Measurements from ENCODE around the gene NRL.

Gene NRL

DNA sequence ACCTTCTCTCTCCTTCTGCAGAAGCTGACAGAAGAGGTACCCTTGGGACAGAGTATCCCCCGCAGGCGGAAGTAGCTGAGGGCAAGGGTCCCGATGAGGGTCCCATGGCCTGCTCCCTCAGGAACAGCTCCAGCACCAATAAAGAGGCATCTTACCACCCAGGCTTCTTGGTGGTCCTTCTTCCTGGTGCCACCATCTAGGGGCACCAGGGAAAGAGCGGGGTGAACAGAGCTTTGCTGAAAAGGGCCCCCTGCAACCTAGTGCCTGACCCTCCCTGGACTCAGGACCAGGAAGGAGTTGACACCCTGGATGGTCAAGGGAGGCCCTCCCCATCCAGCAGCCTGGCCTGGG is 45.7 kb upstream of the NRL start:
- no peaks in the 10 kb centered on the region for H3K9me2 ChIP-seq (replicated peaks; ENCODE audit: low read depth, low read length)
- H2AFZ ChIP-seq (ENCODE audit: low read length) = no peak overlapping the region
- peaks cover 9% of the 10 kb centered on the region; the same call in 1 of the 2 replicates for H3K79me2 ChIP-seq (ENCODE audit: insufficient read depth, low read length)
- H3K9me3 ChIP-seq (ENCODE audit: insufficient read depth, low read depth, low read length) = no peaks in the 10 kb centered on the region
- H3K27me3 ChIP-seq (ENCODE audit: insufficient read depth, low read length, poor library complexity, severe bottlenecking) = no peaks in the 10 kb centered on the region
- peaks cover 33% of the 10 kb centered on the region; the same call in 1 of the 2 replicates for H3K36me3 ChIP-seq (ENCODE audit: insufficient read depth, low read length)
- no peak overlapping the region for H3K9ac ChIP-seq (ENCODE audit: low read depth, low read length, poor library complexity, severe bottlenecking)
- H4K20me1 ChIP-seq (ENCODE audit: insufficient read depth, low read length, poor library complexity, severe bottlenecking) = no peaks in the 10 kb centered on the region
- H3K4me2 ChIP-seq (ENCODE audit: low read depth, low read length, poor library complexity, severe bottlenecking) = no peak overlapping the region
- no peak overlapping the region for H3K4me3 ChIP-seq (ENCODE audit: low read length, poor library complexity, severe bottlenecking)
- TF ChIP-seq CTCF (conservative IDR thresholded peaks at IDR 0.05; ENCODE audit: low read length) = no peak
- no peak for TF ChIP-seq EZH2phosphoT487 (IDR thresholded peaks at IDR 0.05; ENCODE audit: borderline replicate concordance)
- peaks cover 13% of the 10 kb centered on the region for H3K4me1 ChIP-seq (ENCODE audit: insufficient read depth, low read length, poor library complexity, severe bottlenecking)
- H3F3A ChIP-seq (ENCODE audit: low read depth) = no peaks in the 10 kb centered on the region; the same call in 1 of the 2 replicates

DNA sequence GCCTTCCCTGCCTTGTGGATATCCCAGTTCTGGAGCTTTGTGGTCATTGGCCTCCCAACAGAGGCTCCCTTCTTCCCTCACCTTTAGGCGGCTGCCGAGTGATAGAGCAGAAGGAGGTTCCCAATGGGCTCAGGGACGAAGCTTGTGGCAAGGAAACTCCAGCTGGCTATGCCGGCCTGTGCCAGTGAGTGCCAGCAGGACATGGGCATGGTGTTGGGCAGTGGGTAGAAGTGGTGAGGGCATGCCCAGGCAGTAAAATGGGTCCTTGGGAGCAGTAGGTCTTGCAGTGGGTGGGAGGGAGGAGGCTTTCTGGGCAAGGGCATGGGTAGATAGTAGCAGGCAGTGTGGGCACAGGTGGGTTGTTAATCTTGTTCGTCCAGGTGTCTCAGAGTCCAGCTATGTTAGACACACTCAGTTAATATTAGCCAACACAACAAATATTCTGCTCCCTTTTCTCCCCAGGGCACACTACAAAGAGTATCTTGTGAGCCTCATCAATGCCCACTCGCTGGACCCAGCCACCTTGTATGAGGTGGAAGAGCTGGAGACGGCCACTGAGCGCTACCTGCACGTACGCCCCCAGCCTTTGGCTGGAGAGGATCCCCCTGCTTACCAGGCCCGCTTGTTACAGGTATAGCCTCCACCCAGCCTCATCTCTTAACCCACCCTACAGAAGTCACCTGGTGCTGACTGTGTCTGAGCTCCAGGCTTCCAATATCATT is 45.2 kb upstream of the NRL start:
- H3K4me3 ChIP-seq (ENCODE audit: low read length, poor library complexity, severe bottlenecking) = no peak overlapping the region
- H3K9ac ChIP-seq (ENCODE audit: low read depth, low read length, poor library complexity, severe bottlenecking) = no peak overlapping the region
- H3K9me2 ChIP-seq (replicated peaks; ENCODE audit: low read depth, low read length) = no peaks in the 10 kb centered on the region
- TF ChIP-seq CTCF (conservative IDR thresholded peaks at IDR 0.05; ENCODE audit: low read length) (no peak), EZH2phosphoT487 (IDR thresholded peaks at IDR 0.05; ENCODE audit: borderline replicate concordance) (no peak)
- peaks cover 33% of the 10 kb centered on the region; the same call in 1 of the 2 replicates for H3K36me3 ChIP-seq (ENCODE audit: insufficient read depth, low read length)
- H3K27me3 ChIP-seq (ENCODE audit: insufficient read depth, low read length, poor library complexity, severe bottlenecking) = no peaks in the 10 kb centered on the region
- no peak overlapping the region for H3K4me2 ChIP-seq (ENCODE audit: low read depth, low read length, poor library complexity, severe bottlenecking)
- no peaks in the 10 kb centered on the region; the same call in 1 of the 2 replicates for H3F3A ChIP-seq (ENCODE audit: low read depth)
- no peaks in the 10 kb centered on the region for H4K20me1 ChIP-seq (ENCODE audit: insufficient read depth, low read length, poor library complexity, severe bottlenecking)
- peaks cover 9% of the 10 kb centered on the region; the same call in 1 of the 2 replicates for H3K79me2 ChIP-seq (ENCODE audit: insufficient read depth, low read length)
- no peak overlapping the region for H2AFZ ChIP-seq (ENCODE audit: low read length)
- H3K9me3 ChIP-seq (ENCODE audit: insufficient read depth, low read depth, low read length) = no peaks in the 10 kb centered on the region
- peaks cover 13% of the 10 kb centered on the region for H3K4me1 ChIP-seq (ENCODE audit: insufficient read depth, low read length, poor library complexity, severe bottlenecking)

DNA sequence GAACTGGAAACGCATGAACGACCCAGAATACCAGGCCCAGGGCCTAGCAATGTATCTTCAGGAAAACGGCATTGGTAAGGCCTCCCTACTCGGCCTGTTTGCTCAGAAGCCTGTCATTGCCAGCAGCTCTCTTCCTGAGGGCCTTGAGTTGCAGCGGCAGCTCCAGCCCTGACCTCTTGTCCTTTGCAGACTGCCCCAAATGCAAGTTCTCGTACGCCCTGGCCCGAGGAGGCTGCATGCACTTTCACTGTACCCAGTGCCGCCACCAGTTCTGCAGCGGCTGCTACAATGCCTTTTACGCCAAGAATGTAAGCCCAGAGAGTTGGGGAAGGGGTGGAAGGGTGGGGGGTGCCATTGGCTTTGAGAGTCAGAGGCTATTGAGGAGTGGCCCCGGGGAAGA is 42.6 kb upstream of the NRL start:
- Histone ChIP-seq H3F3A (ENCODE audit: low read depth) (no peaks in the 10 kb centered on the region; the same call in 1 of the 2 replicates), H3K9me2 (replicated peaks; ENCODE audit: low read depth, low read length) (no peaks in the 10 kb centered on the region), H3K4me3 (ENCODE audit: low read length, poor library complexity, severe bottlenecking) (no peak overlapping the region), H3K27me3 (ENCODE audit: insufficient read depth, low read length, poor library complexity, severe bottlenecking) (no peaks in the 10 kb centered on the region), H3K79me2 (ENCODE audit: insufficient read depth, low read length) (peaks cover 7% of the 10 kb centered on the region; the same call in 1 of the 2 replicates), H4K20me1 (ENCODE audit: insufficient read depth, low read length, poor library complexity, severe bottlenecking) (no peaks in the 10 kb centered on the region), H2AFZ (ENCODE audit: low read length) (no peak overlapping the region), H3K4me1 (ENCODE audit: insufficient read depth, low read length, poor library complexity, severe bottlenecking) (peaks cover 13% of the 10 kb centered on the region), H3K9me3 (ENCODE audit: insufficient read depth, low read depth, low read length) (no peaks in the 10 kb centered on the region), H3K9ac (ENCODE audit: low read depth, low read length, poor library complexity, severe bottlenecking) (no peak overlapping the region), H3K36me3 (ENCODE audit: insufficient read depth, low read length) (peaks cover 39% of the 10 kb centered on the region; the same call in 1 of the 2 replicates), H3K4me2 (ENCODE audit: low read depth, low read length, poor library complexity, severe bottlenecking) (no peak overlapping the region)
- TF ChIP-seq EZH2phosphoT487 (IDR thresholded peaks at IDR 0.05; ENCODE audit: borderline replicate concordance) (no peak), CTCF (conservative IDR thresholded peaks at IDR 0.05; ENCODE audit: low read length) (no peak)
